GM19328 (cell line): ENCODE measurements around the gene CHRM4.
A peak's percentile ranks its signal among the peaks of the same experiment; 100 is the strongest.

Experiments
- ATAC-seq: cut with Tn5 transposase; IDR thresholded peaks from one replicate; pipeline ENCODE4 v1.9.1; 2021; ENCODE audit warnings: mild to moderate bottlenecking, moderate library complexity; ENCODE audit not compliant: unreplicated experiment

The CHRM4 gene

DNA sequence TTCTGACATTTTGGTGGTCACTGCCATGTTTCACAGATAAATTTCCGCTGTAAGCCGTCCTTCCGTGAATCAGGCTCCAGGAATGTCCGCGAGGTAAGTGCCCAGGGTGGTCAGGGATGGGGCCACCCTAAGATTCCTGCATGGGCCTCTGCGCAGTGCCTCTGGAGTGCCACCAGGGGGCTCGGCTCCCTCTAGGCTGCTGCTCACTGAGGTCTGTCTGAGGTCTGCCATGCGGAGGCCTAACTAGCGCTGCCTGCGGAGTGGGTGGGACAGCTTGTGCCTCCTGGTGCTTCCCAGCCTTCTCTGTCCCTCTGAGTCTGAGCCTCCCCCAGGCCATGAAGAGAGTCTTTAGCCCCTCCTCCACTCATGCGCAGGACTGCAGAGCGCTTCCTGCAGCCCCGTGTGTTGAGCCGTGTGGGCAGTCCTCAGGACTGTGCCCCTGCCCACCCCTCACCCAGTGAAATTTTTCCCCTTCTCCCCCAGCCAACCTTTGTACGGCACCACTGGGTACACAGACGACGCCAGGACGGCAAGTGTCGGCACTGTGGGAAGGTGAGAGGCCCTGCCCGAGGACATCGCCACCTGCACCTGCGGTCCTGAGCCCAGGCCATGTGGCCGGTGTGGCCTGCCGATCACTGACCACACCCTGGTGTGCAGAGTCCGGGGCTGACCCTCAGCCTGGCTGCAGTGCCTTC lies 22.0 kb downstream of the CHRM4 start:
- ATAC-seq: no peak

DNA sequence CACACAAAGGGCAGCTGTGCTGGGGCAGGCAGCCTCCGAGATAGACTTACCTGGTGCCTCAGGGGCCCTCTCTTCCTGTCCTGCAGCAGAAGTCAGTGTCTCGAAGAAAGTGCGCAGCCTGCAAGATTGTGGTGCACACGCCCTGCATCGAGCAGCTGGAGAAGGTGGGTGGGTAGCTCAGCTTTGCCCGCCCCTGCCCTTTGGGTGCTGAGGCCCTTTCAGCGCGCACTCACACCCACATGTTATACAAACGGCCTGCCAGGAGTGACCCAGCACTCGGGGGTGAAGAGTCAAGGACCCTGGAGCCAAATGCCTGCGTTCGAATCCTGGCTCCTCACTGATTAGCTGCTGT lies 23.7 kb downstream of the CHRM4 start:
- no peak for ATAC-seq

DNA sequence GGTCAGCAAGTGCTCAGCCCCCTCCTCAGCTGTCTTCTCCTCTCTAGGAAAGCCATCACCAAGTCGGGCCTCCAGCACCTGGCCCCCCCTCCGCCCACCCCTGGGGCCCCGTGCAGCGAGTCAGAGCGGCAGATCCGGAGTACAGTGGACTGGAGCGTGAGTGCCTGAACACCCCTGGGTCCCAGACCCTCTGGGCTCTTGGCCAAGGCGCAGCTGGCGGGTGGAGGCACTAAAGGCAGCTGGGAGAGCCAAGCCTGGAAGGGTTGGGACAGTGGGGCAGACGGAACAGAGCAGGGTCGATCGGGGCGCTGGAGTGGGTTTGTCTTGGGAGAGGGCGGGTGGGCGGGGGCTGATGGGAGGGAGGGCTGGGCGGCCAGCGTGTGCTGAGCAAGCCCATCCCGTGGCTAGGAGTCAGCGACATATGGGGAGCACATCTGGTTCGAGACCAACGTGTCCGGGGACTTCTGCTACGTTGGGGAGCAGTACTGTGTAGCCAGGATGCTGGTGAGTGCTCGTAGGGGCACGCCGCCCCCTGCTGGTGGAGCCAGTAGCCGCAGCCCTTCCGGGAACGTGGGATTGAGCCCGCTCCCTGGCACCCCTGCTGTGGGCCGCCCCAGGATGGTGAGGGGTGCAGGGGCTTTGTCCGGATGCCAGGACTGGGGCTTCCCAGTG lies 24.2 kb downstream of the CHRM4 start:
- ATAC-seq: no peak

DNA sequence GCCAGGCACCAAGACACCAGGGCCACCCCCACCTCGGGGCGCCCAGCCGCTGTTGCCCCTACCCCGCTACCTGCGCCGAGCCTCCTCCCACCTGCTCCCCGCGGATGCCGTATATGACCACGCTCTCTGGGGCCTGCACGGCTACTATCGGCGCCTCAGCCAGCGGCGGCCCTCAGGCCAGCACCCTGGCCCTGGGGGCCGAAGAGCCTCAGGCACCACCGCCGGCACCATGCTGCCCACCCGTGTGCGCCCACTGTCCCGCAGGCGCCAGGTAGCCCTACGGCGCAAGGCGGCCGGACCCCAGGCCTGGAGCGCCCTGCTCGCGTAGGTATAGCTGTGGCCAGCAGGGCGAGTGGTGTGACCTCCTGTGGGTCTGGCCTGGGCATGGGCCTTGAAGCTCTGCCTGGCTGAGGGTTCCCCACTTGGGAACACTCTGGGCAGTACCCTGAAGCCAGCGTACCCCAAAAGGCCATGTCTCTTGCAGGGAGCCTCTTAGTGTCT lies 24.9 kb downstream of the CHRM4 start:
- ATAC-seq: no peak

DNA sequence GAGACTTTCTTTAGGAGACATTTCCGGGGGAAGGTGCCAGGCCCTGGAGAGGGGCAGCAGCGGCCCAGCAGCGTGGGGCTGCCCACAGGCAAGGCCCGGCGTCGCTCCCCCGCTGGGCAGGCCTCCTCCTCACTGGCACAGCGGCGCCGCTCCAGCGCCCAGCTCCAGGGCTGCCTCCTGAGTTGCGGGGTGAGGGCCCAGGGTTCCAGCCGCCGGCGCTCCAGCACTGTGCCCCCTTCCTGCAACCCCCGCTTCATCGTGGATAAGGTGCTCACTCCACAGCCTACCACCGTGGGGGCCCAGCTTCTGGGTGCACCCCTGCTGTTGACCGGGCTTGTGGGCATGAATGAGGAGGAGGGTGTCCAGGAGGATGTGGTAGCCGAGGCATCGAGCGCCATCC lies 25.3 kb downstream of the CHRM4 start:
- ATAC-seq: no peak

DNA sequence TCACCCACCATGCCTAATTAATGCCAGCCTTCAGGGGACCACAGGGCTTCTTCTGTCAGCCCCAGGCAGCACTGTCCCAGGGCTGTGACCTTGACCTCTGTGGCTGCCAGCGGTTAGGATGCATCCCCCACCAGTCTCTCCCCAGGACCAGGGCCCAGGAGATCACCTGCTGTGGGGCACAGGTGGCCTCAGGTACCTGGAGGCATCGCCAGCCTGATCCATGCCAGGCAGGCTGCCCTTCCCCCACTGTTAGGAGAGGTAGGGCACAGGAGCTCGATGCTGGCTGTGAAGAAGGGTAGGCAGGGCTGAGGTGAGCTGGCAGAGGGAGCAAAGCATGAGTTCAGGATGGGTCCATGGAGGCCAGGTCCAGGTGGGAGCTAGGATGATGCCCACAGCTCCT lies 26.8 kb downstream of the CHRM4 start:
- no peak for ATAC-seq

DNA sequence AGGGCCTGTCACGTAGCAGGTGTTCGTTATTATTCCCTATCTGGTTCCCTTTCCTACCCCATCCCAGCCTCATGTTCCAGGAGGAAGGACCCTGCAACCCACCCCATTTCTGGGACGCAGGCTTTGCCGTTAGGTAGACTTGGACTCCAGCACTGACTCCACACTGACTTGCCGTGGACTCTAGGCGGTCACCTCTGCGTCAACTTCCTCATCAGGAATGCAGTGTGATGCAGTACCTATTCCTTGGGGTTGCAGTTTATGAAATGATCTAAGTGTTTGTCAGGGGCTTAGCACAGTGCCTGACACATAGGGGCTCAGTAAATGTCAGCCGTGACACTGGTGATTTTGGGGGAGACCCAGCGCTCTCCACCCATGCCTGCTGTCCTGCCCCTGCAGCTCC lies 27.5 kb downstream of the CHRM4 start:
- ATAC-seq: no peak

DNA sequence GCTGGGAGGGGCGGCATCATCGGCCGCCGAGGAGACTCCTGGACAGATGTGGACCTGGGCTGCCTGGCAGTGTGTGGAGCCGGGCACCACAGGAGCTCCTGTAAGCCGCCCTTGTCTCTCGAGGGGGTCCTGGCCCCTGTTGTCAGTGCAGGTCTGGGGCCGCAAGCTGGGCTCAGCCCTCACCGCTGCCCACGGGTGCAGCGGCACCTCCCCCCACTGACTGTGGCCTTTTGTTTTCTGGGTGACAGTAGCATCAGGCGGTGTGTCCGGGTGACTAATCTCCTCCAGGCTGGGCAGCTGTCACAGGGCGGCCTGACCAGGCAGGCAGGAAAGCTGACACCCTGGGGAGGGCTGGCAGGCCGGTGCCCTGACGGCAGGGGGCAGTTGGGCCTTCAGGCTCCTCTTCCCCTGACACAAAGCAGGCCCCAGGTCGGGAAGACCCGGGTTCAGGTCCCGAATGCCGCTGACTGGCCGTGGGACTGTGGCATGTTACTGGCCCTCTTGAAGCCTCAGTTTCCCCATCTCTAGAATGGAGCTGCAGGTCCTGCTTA lies 28.0 kb downstream of the CHRM4 start:
- no peak for ATAC-seq

DNA sequence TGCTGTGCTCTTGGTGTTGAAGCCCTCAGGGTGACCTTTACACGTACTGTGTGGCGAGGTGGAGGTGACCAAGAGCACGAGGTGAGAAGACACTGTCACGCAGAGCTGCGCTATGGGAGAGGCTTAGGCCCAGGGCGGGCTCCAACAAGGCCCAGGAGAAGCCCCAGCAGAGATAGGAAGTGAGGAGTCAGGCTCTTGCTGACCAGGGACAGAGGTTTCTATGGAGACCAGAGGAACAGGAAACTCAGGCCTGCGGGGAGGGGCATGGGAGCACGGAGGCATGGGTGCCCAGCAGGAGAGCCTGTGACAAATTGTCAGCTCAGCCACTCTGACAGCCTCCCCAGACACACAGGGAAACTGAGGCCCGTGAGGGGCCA lies 28.6 kb downstream of the CHRM4 start:
- no peak for ATAC-seq

DNA sequence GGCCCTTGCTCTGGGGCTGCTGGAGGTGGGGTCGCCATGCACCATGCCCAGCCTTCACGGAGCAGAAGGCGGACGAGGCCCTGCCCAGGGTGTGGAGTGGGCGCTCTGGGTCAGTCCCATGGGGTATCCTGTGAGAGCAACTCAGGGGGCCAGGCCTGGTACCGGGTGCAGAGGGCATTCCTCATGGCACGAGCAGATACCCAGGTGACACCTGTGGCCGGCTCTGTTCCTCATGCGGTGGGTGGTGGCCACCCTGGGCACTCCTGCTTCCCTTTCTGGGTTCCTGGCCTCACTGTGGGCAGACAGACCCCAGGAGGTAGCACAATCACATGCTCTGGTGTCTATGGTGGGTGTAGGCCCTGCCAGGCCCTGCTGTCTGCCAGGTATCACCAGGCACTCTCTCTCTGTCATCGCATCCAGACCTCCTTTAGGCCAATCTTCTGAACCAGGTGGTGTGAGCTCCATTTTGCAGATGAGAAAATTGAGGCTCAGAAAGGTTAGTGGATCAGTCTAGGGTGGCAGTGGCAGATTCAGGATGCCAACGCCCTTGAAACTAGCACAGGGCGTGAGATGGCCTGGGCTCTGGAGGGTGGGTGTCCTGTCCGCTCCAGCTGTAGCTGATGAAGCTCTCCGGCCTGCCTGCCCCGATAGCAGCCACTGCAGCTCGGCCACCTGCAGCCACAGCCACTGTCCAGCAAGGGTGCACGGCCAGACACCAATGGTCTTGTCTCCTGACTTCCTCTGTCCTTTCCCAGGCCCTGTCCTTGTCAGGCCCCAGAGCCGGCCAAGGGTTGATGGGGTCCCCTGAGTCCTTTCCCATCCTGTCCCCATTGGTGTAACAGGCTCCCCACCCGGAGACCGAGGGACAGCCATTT lies 29.2 kb downstream of the CHRM4 start:
- ATAC-seq: no peak

DNA sequence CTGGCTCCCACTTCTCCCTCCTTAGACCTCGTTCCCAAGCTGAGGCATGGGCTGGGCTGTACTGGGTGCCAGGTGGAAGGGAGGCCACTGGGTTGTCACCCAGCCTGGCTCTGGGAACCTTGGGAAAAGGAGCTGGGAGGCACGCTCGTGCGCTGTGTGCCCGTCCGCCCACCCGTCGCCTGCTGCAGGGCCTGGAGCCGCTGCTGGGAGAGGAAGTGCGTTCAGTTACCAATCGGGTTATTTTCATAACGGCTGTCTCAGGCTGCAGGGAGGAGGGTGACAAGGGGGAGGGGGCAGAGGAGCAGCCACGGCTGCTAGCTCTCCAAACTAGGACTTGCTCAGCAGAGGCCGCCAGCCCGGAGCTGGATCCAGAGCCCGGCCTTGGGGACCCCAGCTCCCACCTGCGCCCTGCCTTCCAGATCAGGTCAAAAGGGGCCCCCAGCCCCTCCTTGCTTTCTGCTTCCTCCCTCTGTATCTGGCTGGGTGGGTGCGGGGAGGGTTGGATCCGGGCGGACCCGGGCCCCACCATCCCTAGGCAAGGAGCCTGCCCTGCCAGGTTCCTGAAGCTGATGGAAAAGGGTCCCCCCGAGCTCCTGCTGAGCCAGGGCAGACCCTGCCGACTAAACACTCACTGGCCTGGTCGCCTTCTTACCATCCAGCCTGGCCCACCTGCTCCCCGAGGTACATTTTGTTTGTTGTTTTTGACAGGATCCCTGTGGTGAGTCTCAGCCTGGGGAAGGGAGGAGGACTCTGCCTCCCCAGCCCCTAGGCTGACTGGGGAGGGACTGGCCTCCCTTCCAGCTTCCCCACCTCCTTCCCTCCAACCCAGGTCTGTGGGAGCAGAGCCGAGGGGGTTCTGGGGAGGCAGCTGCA lies 30.1 kb downstream of the CHRM4 start:
- peak; percentile 84 for ATAC-seq

DNA sequence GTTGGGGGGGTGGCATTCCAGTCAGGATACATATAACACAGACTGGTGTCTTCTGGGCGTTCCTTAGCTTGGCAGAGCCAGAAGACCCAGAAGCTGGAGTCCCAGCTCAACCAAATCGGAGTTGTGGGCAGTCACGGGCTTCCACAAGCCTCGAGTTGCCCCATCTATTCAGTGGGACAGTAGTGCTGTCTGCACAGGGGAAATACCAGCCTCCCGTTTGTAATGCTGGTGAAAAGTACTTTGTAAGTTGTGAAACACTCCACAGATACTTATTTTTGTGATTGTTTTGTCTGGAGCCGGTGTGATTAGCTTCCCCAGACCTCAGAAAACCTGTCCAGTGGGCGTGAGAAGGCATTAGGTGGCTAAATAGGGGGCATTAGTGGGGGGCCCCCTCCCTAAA lies 30.7 kb downstream of the CHRM4 start:
- no peak for ATAC-seq

DNA sequence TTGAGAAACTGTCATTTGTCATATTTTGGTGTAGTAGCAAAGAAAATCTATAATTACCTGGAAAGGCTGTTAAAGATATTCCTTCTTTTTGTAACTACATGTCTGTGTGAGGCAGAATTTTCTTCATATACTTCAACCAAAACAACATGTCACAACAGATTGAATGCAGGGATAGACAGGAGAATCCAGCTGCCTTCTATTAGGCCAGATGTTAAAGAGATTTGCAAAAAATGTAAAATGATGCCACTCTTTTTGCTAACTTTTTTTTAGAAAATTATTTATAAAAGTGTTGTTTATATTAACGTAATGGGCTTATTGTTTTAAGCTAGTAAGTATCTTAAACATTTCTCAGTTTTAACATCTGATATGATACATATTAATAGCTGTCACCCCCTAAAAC lies 31.6 kb downstream of the CHRM4 start:
- ATAC-seq: no peak

DNA sequence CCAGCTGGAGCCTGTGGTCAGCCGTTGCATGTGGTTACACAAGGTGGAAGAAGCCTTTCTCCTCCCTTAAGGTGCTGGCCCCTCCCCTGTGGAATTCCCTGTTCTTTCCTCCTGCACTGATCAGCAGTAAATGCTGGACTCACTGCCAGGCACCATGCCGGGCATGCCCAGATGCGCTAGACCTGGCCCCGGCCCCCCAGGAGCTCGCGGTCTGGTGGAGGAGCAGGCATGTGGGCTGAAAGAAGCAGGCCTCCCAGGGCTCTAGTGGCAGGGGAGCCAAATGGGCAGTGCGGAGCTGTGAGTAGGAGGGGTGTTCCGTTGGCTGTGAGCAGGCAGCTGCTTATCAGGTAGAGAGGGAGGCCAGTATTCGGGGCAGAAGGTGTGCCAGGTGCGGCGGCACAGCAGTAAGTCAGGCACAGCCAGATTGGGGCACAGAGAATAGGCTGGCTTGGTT lies 34.1 kb downstream of the CHRM4 start:
- ATAC-seq: no peak

DNA sequence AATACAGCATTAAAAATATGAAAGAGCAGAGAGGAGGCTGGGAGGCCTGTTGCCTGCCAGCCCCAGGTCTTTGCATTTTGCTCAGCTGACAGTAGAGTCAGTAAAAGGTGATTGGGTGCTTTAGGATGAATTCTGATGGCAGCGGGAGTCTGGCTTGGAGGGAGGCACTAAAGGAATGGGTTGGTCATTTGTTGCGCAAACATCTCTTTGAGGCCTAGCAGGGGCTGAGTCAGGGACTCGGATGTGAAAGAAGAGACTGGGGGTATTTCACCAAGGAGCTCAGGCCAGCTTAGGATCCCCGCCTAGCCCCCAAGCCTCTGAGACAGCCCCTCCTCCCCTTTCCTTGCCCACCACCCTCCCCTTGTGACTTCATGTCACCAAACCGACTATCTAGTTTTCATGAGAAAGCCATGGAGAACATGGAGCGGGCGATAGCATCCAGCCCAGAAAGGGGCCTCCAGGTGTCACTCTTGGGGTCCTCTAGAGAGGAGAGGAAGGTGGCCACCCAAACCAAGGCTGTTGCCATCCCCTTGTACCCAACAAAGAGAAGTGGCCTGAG lies 34.6 kb downstream of the CHRM4 start:
- no peak for ATAC-seq

DNA sequence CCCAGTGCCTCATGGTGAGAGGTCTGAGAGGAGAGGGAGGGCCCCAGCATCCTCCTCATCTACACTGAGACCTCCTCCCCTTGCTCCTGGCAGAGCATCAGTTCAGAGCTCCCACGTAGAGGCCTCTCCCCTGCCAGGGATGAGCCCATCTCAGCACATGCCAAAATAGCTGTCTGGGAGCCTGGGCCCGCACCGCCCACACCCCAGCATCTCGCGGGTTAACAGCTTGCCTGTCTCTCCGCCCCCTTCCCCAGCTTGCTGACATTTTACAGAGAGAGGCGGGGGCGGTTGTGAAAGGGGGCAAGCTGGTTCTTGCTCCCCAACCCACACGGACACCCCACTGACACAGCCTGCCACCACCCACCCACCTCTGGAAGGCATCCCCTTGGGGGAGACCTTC lies 37.9 kb downstream of the CHRM4 start:
- no peak for ATAC-seq

DNA sequence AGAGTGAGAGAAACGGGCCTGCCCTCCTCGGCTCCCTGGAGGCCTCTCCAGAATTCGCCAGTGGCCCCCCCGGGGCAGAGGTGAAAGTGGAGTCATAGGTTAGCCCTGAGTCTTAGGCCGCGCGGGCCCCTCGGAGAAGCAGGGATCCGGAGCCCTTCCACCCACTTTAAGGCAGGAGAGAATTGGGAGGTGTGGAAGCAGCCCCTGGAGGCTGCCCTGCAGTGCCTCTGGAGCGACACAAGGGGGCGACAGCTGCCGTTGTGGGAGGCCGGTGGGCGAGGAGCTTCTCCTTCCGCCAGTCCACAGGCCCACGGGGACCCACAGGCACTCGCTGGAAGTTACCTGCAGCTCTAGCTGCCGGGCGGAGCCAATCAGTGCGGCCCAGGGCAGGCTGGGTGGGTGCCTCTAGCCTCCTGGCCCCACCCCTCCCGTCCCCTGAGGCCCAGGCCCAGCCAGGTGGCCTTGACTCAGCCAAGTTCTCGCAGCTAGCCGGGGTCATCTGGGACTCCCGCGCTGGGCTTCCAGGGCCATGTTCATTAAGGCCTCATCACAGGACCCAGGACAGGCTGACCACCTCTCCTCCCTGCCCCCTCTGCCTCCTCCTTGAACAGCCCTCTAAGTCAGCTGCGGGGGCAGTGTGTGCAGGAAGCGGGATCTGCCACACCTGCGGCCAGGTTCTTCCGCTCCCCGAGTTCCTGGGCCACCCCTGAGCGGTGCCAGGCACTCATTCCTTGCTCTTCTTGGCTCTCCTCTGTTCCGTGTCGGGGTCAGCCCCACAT lies 39.3 kb downstream of the CHRM4 start:
- no peak for ATAC-seq

DNA sequence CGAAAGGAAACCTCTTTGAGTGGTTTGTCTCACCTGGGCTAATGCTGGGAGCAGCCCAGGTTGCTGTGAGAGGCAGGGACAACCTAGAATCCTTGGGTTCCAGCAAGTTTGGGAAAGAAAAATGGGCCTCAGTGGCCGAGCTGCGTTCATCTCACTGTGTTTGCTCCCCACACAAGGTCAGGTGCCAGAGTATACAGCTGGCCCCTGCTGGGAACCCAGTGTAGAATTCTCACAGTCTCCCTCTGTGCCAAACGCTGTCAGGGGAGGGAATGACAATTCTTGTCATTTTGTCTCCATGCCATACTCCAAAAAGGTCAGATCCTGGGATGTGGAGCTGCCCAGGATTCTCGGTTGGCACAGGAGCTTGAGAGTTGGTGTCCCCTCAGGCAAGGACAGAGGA lies 40.0 kb downstream of the CHRM4 start:
- no peak for ATAC-seq

DNA sequence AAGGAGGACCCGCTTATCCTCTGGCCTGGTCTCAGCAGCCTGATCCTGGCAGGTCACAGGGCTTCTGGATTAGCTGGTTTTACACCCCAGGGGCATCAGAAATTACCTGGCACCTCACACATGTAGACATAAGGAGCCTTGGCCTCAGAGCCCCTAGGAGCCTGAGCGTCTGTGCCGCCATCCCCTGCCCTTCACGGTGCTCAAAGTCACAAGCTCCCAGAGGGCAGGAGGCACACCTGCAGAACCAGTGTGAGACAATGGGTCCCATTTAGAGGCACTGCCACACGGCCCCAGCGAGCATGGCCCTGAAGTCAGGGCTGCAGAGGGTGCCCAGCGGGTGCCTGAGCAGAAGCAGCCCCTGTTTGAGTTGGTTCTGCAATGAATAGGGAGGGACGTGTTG lies 40.4 kb downstream of the CHRM4 start:
- no peak for ATAC-seq
